ENCODE data around the gene MTX2. TPM values are rescaled to one million over a fixed set of nuclear protein-coding genes. Genes with fewer than 3 reads are reported as not detected.

The MTX2 gene
- total RNA-seq, 1 donor = 18.3 TPM

DNA sequence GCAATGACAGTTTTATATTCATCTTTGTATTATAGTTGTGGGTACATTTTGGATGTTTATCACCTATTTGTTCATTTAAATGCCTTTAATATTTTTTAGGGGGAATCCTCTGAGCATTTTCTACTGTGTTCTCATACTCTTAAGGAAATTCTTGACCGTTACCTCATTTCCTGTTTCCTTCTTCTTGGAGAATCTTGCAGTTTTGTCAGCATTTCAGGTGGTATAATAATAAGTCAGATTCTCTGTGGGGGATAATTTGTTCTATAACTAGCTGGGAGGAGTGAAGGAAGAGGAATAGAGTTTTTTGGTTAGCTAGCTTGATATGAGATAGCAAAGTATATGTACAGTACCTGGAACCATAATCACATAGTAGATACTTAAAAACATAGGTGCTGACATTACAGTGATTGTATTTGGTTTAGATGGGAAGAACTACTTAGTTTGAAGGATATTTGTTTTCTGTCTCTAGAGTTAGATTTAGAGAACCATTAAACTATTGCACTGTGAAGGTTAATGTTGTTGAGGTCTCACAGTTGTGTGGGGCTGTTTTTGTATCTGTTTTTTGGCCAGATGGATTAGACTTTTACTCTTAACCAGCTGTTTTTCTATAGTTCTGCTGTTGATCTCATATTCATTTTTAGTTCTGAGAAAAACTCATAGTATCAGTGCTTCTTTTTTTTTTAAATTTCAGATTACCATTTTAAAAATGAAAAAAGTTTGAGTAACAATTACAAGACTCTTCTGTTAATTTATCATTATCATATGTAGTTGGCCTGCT, 14.2 kb downstream of the MTX2 start:
- TF ChIP-seq, protein P1, sequence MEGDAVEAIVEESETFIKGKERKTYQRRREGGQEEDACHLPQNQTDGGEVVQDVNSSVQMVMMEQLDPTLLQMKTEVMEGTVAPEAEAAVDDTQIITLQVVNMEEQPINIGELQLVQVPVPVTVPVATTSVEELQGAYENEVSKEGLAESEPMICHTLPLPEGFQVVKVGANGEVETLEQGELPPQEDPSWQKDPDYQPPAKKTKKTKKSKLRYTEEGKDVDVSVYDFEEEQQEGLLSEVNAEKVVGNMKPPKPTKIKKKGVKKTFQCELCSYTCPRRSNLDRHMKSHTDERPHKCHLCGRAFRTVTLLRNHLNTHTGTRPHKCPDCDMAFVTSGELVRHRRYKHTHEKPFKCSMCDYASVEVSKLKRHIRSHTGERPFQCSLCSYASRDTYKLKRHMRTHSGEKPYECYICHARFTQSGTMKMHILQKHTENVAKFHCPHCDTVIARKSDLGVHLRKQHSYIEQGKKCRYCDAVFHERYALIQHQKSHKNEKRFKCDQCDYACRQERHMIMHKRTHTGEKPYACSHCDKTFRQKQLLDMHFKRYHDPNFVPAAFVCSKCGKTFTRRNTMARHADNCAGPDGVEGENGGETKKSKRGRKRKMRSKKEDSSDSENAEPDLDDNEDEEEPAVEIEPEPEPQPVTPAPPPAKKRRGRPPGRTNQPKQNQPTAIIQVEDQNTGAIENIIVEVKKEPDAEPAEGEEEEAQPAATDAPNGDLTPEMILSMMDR (IDR thresholded peaks at IDR 0.05; ENCODE audit: insufficient read depth, low read length) = no peak
- no peak overlapping the region for H3K4me3 ChIP-seq (ENCODE audit: low read depth, low read length)
- DNase-seq (ENCODE audit: low read depth) = no peak

DNA sequence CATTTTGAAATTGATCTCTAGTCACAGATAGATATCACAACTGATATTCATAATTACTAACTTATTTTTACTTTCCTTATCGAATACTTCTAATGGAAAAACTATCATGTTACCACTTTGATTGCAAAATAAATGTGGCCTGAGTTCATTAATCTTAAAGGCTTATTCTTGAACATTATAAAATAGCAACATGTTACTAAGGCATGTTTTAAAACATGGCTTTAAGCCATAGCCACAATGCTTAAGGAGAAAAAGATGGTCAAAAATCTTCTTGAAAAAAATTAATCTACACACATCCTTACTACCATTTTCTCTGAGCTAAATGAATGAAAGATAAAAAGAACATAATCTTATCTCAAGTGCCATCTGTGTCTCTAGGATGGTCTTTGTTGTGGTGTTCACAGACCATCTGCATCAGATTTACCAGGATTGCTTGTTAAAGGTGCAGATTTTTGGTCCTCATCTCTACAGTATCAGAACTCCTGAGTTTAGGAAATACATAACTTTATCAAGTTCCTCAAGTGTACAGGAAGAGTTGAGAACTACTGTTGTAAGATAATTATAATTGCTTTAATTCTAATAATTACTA, 15.3 kb downstream of the MTX2 start:
- TF ChIP-seq, protein P1 (IDR thresholded peaks at IDR 0.05; ENCODE audit: insufficient read depth, low read length) = no peak
- H3K4me3 ChIP-seq (ENCODE audit: low read depth, low read length) = no peak overlapping the region
- peak; percentile 33 for DNase-seq (ENCODE audit: low read depth)

DNA sequence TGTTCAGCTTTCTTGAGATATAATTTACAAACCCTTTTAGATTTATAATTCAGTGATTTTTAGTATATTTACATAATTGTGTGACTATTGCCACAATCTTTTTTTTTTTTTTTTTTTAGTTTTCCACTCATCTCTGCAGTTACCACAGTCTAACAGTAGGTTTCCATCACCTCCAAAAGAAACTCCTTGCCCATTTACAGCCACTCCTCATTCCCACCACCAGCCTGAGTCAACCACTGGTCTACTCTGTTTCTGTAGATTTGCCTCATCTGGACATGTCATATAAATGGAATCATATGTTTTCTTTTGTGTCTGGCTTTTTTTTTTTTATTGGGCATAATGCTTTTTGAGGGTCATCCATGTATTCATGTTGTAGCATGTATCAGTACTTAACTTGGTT, 16.1 kb downstream of the MTX2 start:
- DNase-seq (ENCODE audit: low read depth) = no peak
- no peak overlapping the region for H3K4me3 ChIP-seq (ENCODE audit: low read depth, low read length)
- TF ChIP-seq, protein P1 (IDR thresholded peaks at IDR 0.05; ENCODE audit: insufficient read depth, low read length) = no peak

DNA sequence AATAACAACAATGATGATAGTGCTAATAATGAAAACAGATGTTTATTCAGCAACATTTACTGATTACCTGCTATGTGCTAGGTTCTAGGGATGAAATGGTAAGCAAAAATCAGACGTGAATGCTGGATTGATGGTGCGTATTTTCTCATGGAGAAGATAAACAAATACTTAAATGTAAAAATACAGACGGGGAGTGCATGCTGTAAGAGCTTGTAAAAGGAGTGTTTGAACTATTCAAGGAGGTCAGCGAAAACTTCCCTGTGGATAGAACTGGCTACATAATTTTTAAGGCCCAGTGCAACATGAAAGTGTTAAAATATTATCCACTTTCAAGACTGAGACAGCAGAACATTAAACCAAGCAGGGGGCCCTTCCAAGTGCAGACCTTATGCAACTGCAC, 22.1 kb downstream of the MTX2 start:
- TF ChIP-seq, protein P1 (IDR thresholded peaks at IDR 0.05; ENCODE audit: insufficient read depth, low read length) = no peak
- DNase-seq (ENCODE audit: low read depth) = no peak
- no peak overlapping the region for H3K4me3 ChIP-seq (ENCODE audit: low read depth, low read length)

DNA sequence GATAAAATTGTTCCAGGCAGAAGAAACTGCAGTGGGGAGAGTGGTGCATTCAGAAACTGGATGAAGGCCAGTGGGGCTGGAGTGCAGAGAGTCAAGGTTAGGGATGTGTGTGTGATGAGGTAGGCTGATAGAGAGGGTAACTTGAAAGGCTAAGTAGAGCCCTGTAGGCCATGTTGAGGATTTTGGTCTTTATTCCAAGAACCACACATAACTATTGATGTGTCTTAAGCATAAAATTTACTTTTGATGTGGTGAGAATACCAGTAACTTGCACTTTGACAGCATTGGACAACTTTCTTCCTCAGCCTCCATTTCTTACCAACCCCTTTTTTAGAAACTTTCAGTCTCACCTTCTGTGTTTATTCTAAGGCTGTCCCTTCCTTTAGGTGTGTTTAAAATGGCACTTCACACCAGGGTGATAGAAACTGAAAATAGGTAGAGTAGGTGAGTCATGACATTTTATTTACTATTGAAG, 22.6 kb downstream of the MTX2 start:
- TF ChIP-seq, protein P1 (IDR thresholded peaks at IDR 0.05; ENCODE audit: insufficient read depth, low read length) = no peak
- H3K4me3 ChIP-seq (ENCODE audit: low read depth, low read length) = no peak overlapping the region
- no peak for DNase-seq (ENCODE audit: low read depth)

DNA sequence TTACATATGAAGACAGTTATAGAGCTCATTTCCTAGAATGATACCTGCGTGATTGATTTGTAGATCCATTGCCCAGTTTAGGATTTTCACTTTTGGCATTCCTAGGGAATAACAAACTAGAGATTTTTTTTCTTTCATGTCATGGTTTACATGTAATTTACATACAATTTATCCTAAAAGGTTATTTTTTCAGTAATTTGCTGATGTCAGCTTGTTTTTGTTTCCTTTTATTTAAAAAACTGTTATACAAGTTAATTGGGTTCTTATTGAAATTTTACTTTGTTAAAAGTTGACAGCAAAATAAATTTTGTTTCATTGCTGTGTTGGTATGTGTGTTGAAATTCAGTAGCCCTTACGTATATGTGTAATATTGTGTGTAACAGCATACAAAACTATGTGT, 23.4 kb downstream of the MTX2 start:
- H3K4me3 ChIP-seq (ENCODE audit: low read depth, low read length) = no peak overlapping the region
- DNase-seq (ENCODE audit: low read depth) = no peak
- TF ChIP-seq, protein P1 (IDR thresholded peaks at IDR 0.05; ENCODE audit: insufficient read depth, low read length) = no peak

All from fibroblast of the aortic adventitia (primary cell).